MV-4-11 (cell line): ENCODE data around the gene EEF2KMT.
"Not testable (repeated sequence)": the region's sequence is repeated elsewhere in the genome, so short reads cannot be mapped to it uniquely, and the experiment has no call there.

Experiments used
- DNase-seq: peaks from one replicate; lab custom pipeline; 2025; lab: John Stamatoyannopoulos, UW

The EEF2KMT gene

GRCh38 chr16:5097470-5098220 lies at the start of gene EEF2KMT:
Gene EEF2KMT, minus strand, starts transcription at chr16:5097795. Its CDS starts 56 bp downstream, at chr16:5097739.
- peak; percentile 98 for DNase-seq

- not testable (repeated sequence) for DNase-seq
These were observed 47.0 kb upstream of the EEF2KMT start for GRCh38 chr16:5144621-5144956.

- no peak for DNase-seq
These were observed 46.4 kb upstream of the EEF2KMT start for GRCh38 chr16:5143761-5144620.

GRCh38 chr16:5140151-5140550 lies 42.6 kb upstream of the EEF2KMT start:
- DNase-seq: not testable (repeated sequence)

- not testable (repeated sequence) for DNase-seq
These were observed 37.3 kb upstream of the EEF2KMT start for GRCh38 chr16:5134739-5135452.

- DNase-seq: not testable (repeated sequence)
These were observed 35.5 kb upstream of the EEF2KMT start for GRCh38 chr16:5132915-5133600.

GRCh38 chr16:5131467-5132004 lies 33.9 kb upstream of the EEF2KMT start:
- not testable (repeated sequence) for DNase-seq

GRCh38 chr16:5117300-5118087 lies 19.9 kb upstream of the EEF2KMT start:
- peak; percentile 78 for DNase-seq

- not testable (repeated sequence) for DNase-seq
These were observed 19.2 kb upstream of the EEF2KMT start for GRCh38 chr16:5116780-5117295.

GRCh38 chr16:5110933-5111332 lies 13.3 kb upstream of the EEF2KMT start:
- not testable (repeated sequence) for DNase-seq

GRCh38 chr16:5108505-5109158 lies 11.0 kb upstream of the EEF2KMT start:
- DNase-seq: no peak

GRCh38 chr16:5105039-5105438 lies 7.4 kb upstream of the EEF2KMT start:
- DNase-seq: not testable (repeated sequence)

- not testable (repeated sequence) for DNase-seq
These were observed 5.9 kb upstream of the EEF2KMT start for GRCh38 chr16:5103296-5104032.

- DNase-seq: not testable (repeated sequence)
These were observed 1.6 kb upstream of the EEF2KMT start for GRCh38 chr16:5099174-5099573.

- DNase-seq: peak; percentile 23
These were observed 895 bp upstream of the EEF2KMT start for GRCh38 chr16:5098221-5099159.

GRCh38 chr16:5097061-5097469 lies 530 bp downstream of the EEF2KMT start:
- DNase-seq: not testable (repeated sequence)

- not testable (repeated sequence) for DNase-seq
These were observed 1.0 kb downstream of the EEF2KMT start for GRCh38 chr16:5096437-5097060.
